GM23248 (cell line): ENCODE data around the gene ZNF783. TPM values are rescaled to one million over a fixed set of nuclear protein-coding genes. Genes with fewer than 3 reads are reported as not detected.
"Not testable (repeated sequence)": the region's sequence is repeated elsewhere in the genome, so short reads cannot be mapped to it uniquely, and the experiment has no call there.

Experiments used
- DNase-seq: peaks from one replicate; pipeline ENCODE4 v3.0.0-alpha.2; 2015
- H2AFZ ChIP-seq: fragments of 200-600 bp; sonication (generic); 2 replicates; pipeline ENCODE4 v1.6.1; 2016; ENCODE audit warnings: antibody characterized with exemption
- H3F3A ChIP-seq: fragments of 200-600 bp; sonication (generic); 2 replicates; pipeline ENCODE4 v1.6.1; 2016; ENCODE audit warnings: mild to moderate bottlenecking, antibody characterized with exemption, mixed run types; ENCODE audit not compliant: insufficient read depth
- H3K27ac ChIP-seq: fragments of 200-600 bp; sonication (generic); 2 replicates; pipeline ENCODE4 v1.5.1; 2016; ENCODE audit warnings: mild to moderate bottlenecking
- H3K27me3 ChIP-seq: fragments of 200-600 bp; sonication (generic); replicated peaks from 2 replicates; pipeline ENCODE4 v1.6.1; 2016; ENCODE audit warnings: mild to moderate bottlenecking; ENCODE audit not compliant: insufficient read depth
- H3K36me3 ChIP-seq: fragments of 200-600 bp; sonication (generic); 2 replicates; pipeline ENCODE4 v1.6.1; 2016; ENCODE audit warnings: low read depth, mild to moderate bottlenecking
- H3K4me1 ChIP-seq: fragments of 200-600 bp; sonication (generic); 2 replicates; pipeline ENCODE4 v1.6.1; 2016; ENCODE audit warnings: mild to moderate bottlenecking; ENCODE audit not compliant: insufficient read depth
- H3K4me2 ChIP-seq: fragments of 200-600 bp; sonication (generic); one replicate; pipeline ENCODE4 v1.6.1; 2016; ENCODE audit warnings: mild to moderate bottlenecking; ENCODE audit not compliant: unreplicated experiment
- H3K4me3 ChIP-seq: fragments of 200-600 bp; sonication (generic); 2 replicates; pipeline ENCODE4 v1.5.1; 2016; ENCODE audit warnings: mild to moderate bottlenecking
- H3K79me2 ChIP-seq: fragments of 200-600 bp; sonication (generic); 2 replicates; pipeline ENCODE4 v1.6.1; 2016; ENCODE audit warnings: mild to moderate bottlenecking; ENCODE audit not compliant: insufficient read depth
- H3K9ac ChIP-seq: fragments of 200-600 bp; sonication (generic); 2 replicates; pipeline ENCODE4 v1.6.1; 2016; ENCODE audit warnings: mild to moderate bottlenecking
- H3K9me2 ChIP-seq: fragments of 200-600 bp; sonication (generic); 2 replicates; pipeline ENCODE4 v1.6.1; 2016; ENCODE audit warnings: mixed run types, mild to moderate bottlenecking, moderate library complexity; ENCODE audit not compliant: insufficient read depth
- H3K9me3 ChIP-seq: fragments of 200-600 bp; sonication (generic); one replicate; pipeline ENCODE4 v1.6.1; 2017; ENCODE audit warnings: low read depth
- H4K20me1 ChIP-seq: fragments of 200-600 bp; sonication (generic); 2 replicates; pipeline ENCODE4 v1.6.0; 2016; ENCODE audit not compliant: insufficient read depth
- EZH2 ChIP-seq: fragments of 200-600 bp; sonication (generic); IDR thresholded peaks from 2 replicates; pipeline ENCODE4 v1.6.1; 2018; ENCODE audit warnings: antibody characterized with exemption, mild to moderate bottlenecking; ENCODE audit not compliant: insufficient read depth, poor library complexity, severe bottlenecking
- EZH2phosphoT487 ChIP-seq: fragments of 200-600 bp; sonication (generic); IDR thresholded peaks from 2 replicates; pipeline ENCODE4 v1.6.1; 2018; ENCODE audit warnings: antibody characterized with exemption, moderate library complexity, mild to moderate bottlenecking, low read depth; ENCODE audit not compliant: insufficient read depth
- WGBS, 2 experiments: methylation state at CpG; one replicate each; pipeline ENCODE4 v1.1.6; 2015 to 2017; ENCODE audit warnings: low lambda C conversion rate in 2 of 2, low coverage in 1 of 2; ENCODE audit errors: missing lambda C conversion rate in 2 of 2; 5-methylcytosine and 5-hydroxymethylcytosine counted together
- in situ Hi-C: fragments of 300-500 bp; cut with MboI; formaldehyde crosslinking; loops from 2 replicates; pipeline ENCODE4 v1.15.0; 2020
- polyA plus RNA-seq: library from polyadenylated mRNA; unstranded; fragments of >200 nt; fragmentation: Nextera tagmentation; extraction: Ambion mirVana; gene quantifications from 2 replicates; pipeline ENCODE4 v1.2.1, GENCODE V29; 2016
- total RNA-seq: library from RNA; depleted of rRNA; stranded (reverse); fragments of >200 nt; shearing (Covaris generic); gene quantifications from 2 replicates; pipeline ENCODE4 v1.2.3, GENCODE V29; 2014

The ZNF783 gene
- total and polyA plus RNA-seq, 2 experiments from 2014 or later, result 3.6 to 8.6 TPM

DNA sequence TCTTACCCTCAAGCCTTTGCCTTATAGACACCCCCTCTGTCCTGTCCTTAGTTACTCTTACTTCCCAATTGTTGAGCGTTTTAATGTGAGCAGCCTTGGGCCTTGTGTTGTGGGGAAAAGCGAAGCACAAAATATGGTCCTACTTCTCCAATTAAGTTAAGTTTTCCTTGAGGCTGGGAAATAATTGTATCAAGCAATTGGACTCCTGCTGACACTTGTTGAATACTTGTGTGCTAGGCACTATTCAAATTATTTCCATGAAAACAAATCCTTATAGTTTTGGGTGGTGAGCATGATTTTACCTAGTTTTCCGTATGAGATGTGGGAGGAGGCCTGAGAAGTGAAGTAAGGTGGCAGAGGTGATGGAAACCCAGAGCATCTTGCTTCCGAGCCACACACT is 5.4 kb upstream of the ZNF783 start:
- Histone ChIP-seq H3K27ac (peak overlapping the region; percentile 45), H2AFZ (no peak overlapping the region), H3K9me3 (no peaks in the 10 kb centered on the region), H3K36me3 (peaks cover 17% of the 10 kb centered on the region; the same call in 1 of the 2 replicates), H3K4me2 (no peak overlapping the region), H3K27me3 (no peaks in the 10 kb centered on the region), H3K4me3 (no peak overlapping the region), H4K20me1 (no peaks in the 10 kb centered on the region), H3K9me2 (no peaks in the 10 kb centered on the region), H3K4me1 (peaks cover 15% of the 10 kb centered on the region), H3K79me2 (no peaks in the 10 kb centered on the region), H3F3A (peaks cover 33% of the 10 kb centered on the region), H3K9ac (no peak overlapping the region)
- TF ChIP-seq EZH2 (no peak), EZH2phosphoT487 (no peak)
- in situ Hi-C loops, result no loop called here
- DNase-seq, result no peak
- 86 to 93% methylated on average over 4 of the region's 4 CpGs for WGBS, 2 experiments

DNA sequence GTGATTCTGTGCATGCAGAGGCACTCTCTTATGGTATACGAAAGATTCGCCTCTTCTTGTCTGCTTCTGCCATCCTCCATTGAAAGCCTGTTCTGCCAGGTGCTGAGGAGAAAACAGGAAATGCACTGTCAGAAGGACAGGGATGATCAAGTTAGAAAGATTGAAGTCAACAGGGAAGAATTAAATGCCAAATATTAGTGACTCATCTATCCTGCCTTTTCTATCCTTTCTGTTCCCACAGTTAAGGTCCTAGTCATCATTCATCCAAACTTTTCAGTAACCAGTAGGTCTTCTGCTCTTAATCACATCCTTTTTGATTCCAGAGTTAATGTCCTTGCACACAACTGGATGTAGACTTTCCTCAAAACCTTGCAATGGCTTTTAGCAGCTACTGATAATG is 4.8 kb upstream of the ZNF783 start:
- Histone ChIP-seq H3K27me3 (no peaks in the 10 kb centered on the region), H3K9me2 (no peaks in the 10 kb centered on the region), H3F3A (peaks cover 33% of the 10 kb centered on the region), H3K4me2 (no peak overlapping the region), H4K20me1 (no peaks in the 10 kb centered on the region), H3K4me3 (no peak overlapping the region), H3K27ac (peak overlapping the region; percentile 45), H3K9ac (no peak overlapping the region), H3K79me2 (no peaks in the 10 kb centered on the region), H3K36me3 (peaks cover 12% of the 10 kb centered on the region; the same call in 1 of the 2 replicates), H3K9me3 (no peaks in the 10 kb centered on the region), H3K4me1 (peaks cover 15% of the 10 kb centered on the region), H2AFZ (no peak overlapping the region)
- in situ Hi-C loops, result no loop called here
- WGBS, 2 experiments, result 100% methylated on average over 2 of the region's 2 CpGs
- TF ChIP-seq EZH2 (no peak), EZH2phosphoT487 (no peak)
- DNase-seq, result peak; percentile 67

DNA sequence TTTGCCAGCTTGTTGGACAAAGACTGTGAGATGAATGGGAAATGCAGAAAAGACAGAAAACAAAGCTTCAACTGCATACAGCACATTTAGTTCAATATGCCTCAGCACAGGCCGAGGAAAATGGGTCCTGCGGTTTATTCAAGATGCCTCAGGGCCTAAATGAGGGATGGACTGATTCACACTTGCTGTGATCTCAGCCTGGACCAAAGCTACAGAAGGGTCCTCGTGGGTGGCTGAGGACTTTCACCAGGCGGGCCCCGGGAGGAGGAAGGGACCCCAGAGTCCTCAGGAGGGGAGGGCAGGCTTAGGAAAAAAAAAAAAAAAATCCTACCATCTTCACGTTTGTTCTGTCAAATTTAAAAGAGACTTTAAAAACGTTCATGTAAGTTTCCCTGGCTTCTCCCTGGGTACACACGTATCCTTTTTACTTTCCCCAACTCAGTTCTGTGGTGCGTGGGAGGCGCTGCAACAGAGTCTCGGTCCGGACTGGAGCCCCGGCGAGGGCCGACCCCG is 624 bp upstream of the ZNF783 start:
- peaks cover 29% of the 10 kb centered on the region for H3K4me1 ChIP-seq
- no peaks in the 10 kb centered on the region for H4K20me1 ChIP-seq
- in situ Hi-C loops, result no loop called here
- H3K36me3 ChIP-seq, result no peaks in the 10 kb centered on the region
- peak overlapping the region; percentile 72 for H3K4me3 ChIP-seq
- peak overlapping the region; percentile 89 for H3K9ac ChIP-seq
- no peak for TF ChIP-seq EZH2
- TF ChIP-seq EZH2phosphoT487, result no peak
- WGBS, 2 experiments, result 2% methylated on average over 16 of the region's 16 CpGs
- peak overlapping the region; percentile 87 for H3K4me2 ChIP-seq
- H3K9me3 ChIP-seq, result no peaks in the 10 kb centered on the region
- peaks cover 33% of the 10 kb centered on the region for H3K79me2 ChIP-seq
- H2AFZ ChIP-seq, result peak overlapping the region; percentile 83
- H3K27me3 ChIP-seq, result no peaks in the 10 kb centered on the region
- peaks cover 29% of the 10 kb centered on the region for H3F3A ChIP-seq
- H3K9me2 ChIP-seq, result no peaks in the 10 kb centered on the region
- peak overlapping the region; percentile 96 for H3K27ac ChIP-seq
- DNase-seq, result peak; percentile 91

DNA sequence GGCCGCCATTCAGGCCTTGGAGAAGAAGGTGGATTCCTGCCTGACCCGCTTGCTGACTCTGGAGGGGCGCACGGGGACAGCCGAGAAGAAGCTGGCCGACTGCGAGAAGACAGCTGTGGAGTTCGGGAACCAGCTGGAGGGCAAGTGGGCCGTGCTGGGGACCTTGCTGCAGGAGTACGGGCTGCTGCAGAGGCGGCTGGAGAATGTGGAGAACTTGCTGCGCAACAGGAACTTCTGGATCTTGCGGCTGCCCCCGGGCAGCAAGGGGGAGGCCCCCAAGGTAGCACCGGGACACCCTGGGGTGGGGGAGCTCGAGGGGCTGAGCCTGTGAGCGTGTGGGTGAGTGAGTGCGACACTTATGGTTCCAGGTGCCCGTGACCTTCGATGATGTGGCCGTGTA is 4.5 kb downstream of the ZNF783 start:
- H2AFZ ChIP-seq, result no peak overlapping the region
- in situ Hi-C loops, result no loop called here
- H3K27me3 ChIP-seq, result no peaks in the 10 kb centered on the region
- H3K27ac ChIP-seq, result no peak overlapping the region
- no peak for DNase-seq
- no peak overlapping the region for H3K4me3 ChIP-seq
- peaks cover 74% of the 10 kb centered on the region for H3K79me2 ChIP-seq
- no peaks in the 10 kb centered on the region for H3K9me2 ChIP-seq
- peaks cover 29% of the 10 kb centered on the region for H3K36me3 ChIP-seq
- H3K4me1 ChIP-seq, result peaks cover 13% of the 10 kb centered on the region
- H3K9me3 ChIP-seq, result no peaks in the 10 kb centered on the region
- 96 to 98% methylated on average over 16 to 21 of the region's 21 CpGs for WGBS, 2 experiments
- no peak overlapping the region for H3K4me2 ChIP-seq
- TF ChIP-seq EZH2 (no peak), EZH2phosphoT487 (no peak)
- H3F3A ChIP-seq, result peaks cover 4% of the 10 kb centered on the region
- H3K9ac ChIP-seq, result no peak overlapping the region
- H4K20me1 ChIP-seq, result no peaks in the 10 kb centered on the region

DNA sequence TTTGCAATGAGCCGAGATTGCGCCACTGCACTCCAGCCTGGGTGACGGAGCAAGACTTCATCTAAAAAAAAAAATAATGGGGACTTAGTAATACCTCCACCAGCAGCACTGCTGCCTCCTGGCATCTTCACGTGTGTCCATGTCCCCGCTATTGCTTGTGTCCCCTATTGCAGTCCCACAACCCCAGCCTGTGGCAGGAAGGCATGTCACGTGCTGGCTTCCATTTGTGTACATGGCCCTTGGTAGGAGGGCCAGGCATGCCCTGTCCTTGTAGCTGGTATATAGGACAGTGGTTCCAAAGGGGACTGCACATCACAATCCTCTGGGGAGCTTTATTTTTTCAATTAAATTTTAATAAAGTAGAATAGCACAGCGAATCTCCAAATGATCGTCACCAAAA is 5.7 kb downstream of the ZNF783 start:
- in situ Hi-C loops, result no loop called here
- no peak overlapping the region for H2AFZ ChIP-seq
- TF ChIP-seq EZH2phosphoT487 (no peak), EZH2 (no peak)
- no peaks in the 10 kb centered on the region for H3K27me3 ChIP-seq
- no peak overlapping the region for H3K4me3 ChIP-seq
- no peak for DNase-seq
- H3K79me2 ChIP-seq, result peaks cover 84% of the 10 kb centered on the region
- no peak overlapping the region for H3K27ac ChIP-seq
- H3K9me3 ChIP-seq, result no peaks in the 10 kb centered on the region
- H3K9ac ChIP-seq, result no peak overlapping the region
- H3K4me2 ChIP-seq, result no peak overlapping the region
- WGBS, 2 experiments, result 92 to 95% methylated on average over 8 of the region's 8 CpGs
- peaks cover 8% of the 10 kb centered on the region; the same call in 1 of the 2 replicates for H3F3A ChIP-seq
- peaks cover 40% of the 10 kb centered on the region for H3K36me3 ChIP-seq
- H3K9me2 ChIP-seq, result no peaks in the 10 kb centered on the region
- H3K4me1 ChIP-seq, result peaks cover 13% of the 10 kb centered on the region
- no peaks in the 10 kb centered on the region; the same call in 1 of the 2 replicates for H4K20me1 ChIP-seq

GRCh38 chr7:149274424-149274823 is 12.4 kb downstream of the ZNF783 start:
- H3K4me2 ChIP-seq, H4K20me1 ChIP-seq, in situ Hi-C loops, H3K4me3 ChIP-seq, H2AFZ ChIP-seq, H3K27ac ChIP-seq, H3K27me3 ChIP-seq, H3K9ac ChIP-seq, H3F3A ChIP-seq, H3K9me2 ChIP-seq, H3K9me3 ChIP-seq, H3K4me1 ChIP-seq, DNase-seq: not testable (repeated sequence)
- WGBS, 2 experiments, result 94 to 97% methylated on average over 8 of the region's 8 CpGs
- H3K36me3 ChIP-seq, result peaks cover 49% of the 10 kb centered on the region; the same call in 1 of the 2 replicates
- peaks cover 52% of the 10 kb centered on the region for H3K79me2 ChIP-seq
